GM21515 (cell line): ENCODE data around the gene SNAPC5.
"Not testable (repeated sequence)": the region's sequence is repeated elsewhere in the genome, so short reads cannot be mapped to it uniquely, and the experiment has no call there.

ENCODE experiments used
- ATAC-seq: cut with Tn5 transposase; IDR thresholded peaks from one replicate; pipeline ENCODE4 v1.9.1; 2021; ENCODE audit not compliant: unreplicated experiment

Gene SNAPC5

GRCh38 chr15:66461294-66461693 lies 36.3 kb downstream of the SNAPC5 start:
- not testable (repeated sequence) for ATAC-seq

- ATAC-seq: no peak
These were observed 37.5 kb downstream of the SNAPC5 start for GRCh38 chr15:66459818-66460615.

DNA sequence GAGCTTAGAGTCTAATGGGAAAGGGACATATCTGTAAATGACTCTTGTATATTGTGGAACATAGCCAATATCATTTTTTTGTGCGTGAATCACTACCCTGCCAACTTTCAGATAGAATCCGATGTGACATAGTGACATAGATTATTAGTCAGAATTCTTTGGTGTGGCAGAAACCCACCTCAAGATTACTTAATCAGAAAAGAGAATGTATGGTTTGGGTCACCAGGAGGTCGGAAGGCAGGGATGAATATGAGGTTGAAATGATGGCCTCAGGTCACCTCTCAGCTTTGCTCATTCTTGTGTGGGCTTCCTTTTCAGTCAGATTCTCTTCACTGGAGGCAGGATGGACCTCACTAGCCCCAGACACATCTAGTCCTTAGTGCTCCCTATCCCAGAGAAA lies 41.4 kb downstream of the SNAPC5 start:
- ATAC-seq: no peak

- no peak for ATAC-seq
These were observed 43.4 kb downstream of the SNAPC5 start for GRCh38 chr15:66454143-66454542.

- ATAC-seq: no peak
These were observed 44.5 kb downstream of the SNAPC5 start for GRCh38 chr15:66452971-66453580.

DNA sequence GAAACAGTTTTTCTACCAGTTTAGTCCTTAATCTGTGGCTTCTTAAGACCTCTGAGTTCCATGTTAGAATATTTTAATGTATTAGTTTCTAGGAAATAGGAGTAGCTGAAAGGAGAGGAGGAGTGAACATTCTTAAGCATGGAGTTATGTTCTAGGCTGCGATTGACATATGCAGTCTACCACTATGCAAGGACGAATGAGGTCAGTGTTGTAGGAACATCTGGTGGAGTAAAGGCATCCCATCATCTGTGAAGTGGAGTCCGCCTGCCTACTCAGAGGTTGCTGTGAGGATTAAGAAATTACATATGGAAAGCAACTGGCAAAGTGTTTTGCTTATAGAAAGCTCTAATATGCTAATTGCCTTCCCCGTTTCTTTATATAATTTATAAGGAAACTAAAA lies 45.1 kb downstream of the SNAPC5 start:
- ATAC-seq: no peak
